T-cell (primary cell): ENCODE results near the gene AKAP13. TPM values are rescaled to one million over a fixed set of nuclear protein-coding genes. Genes with fewer than 3 reads are reported as not detected.
A peak's percentile ranks its signal among the peaks of the same experiment; 100 is the strongest.

ENCODE experiments used
- ATAC-seq, 4 experiments: fragments of 200-7000 bp in 3 of 4; fragments of 150-1000 bp in 1 of 4; cut with Tn5 transposase; replicated peaks in 1 of 4; 1 replicate in 3 of 4; 2 replicates in 1 of 4; pipeline ENCODE4 v1.10.0; 2021; ENCODE audit warnings: moderate library complexity in 3 of 4, mild to moderate bottlenecking in 2 of 4, moderate number of reproducible peaks in 1 of 4
- CTCF ChIA-PET, 2 donors: fragments of 300-600 bp; sonication (Branson Sonifier 250); formaldehyde crosslinking; loops; one replicate each; lab custom pipeline; 2022; ENCODE audit warnings: antibody characterized with exemption in 2 of 2; lab: Charles Lee
- POLR2A ChIA-PET, 2 donors: fragments of 300-600 bp; sonication (Branson Sonifier 250); formaldehyde crosslinking; loops; one replicate each; lab custom pipeline; 2022; ENCODE audit warnings: antibody characterized with exemption in 2 of 2; lab: Charles Lee
- DNase-seq, 35 experiments: peaks; one replicate each; pipeline versions ENCODE4 v3.0.0 to v3.0.0-alpha.2; 2013 to 2023
- H3K27ac ChIP-seq: one replicate; pipeline ENCODE4 v1.5.1; 2013; ENCODE audit warnings: low read length
- H3K27me3 ChIP-seq, 2 experiments: replicated peaks in 1 of 2; 1 replicate in 1 of 2; 2 replicates in 1 of 2; pipeline versions ENCODE4 v1.6.1 to v1.7.0; 2013; ENCODE audit warnings: low read length in 1 of 2, mixed read lengths in 1 of 2; ENCODE audit not compliant: control insufficient read depth in 2 of 2, insufficient read depth in 2 of 2; ENCODE audit errors: extremely low read depth in 1 of 2
- H3K36me3 ChIP-seq, 2 donors: 1 replicate in 1 of 2; 2 replicates in 1 of 2; pipeline versions ENCODE4 v1.6.1 to v1.7.0; 2013; ENCODE audit warnings: low read length in 1 of 2; ENCODE audit not compliant: control insufficient read depth in 2 of 2, insufficient read depth in 1 of 2; ENCODE audit errors: extremely low read depth in 1 of 2
- H3K4me1 ChIP-seq, 2 experiments: 1 replicate in 1 of 2; 2 replicates in 1 of 2; pipeline versions ENCODE4 v1.6.1 to v1.7.0; 2013; ENCODE audit warnings: low read length in 2 of 2, mixed read lengths in 1 of 2; ENCODE audit not compliant: insufficient read depth in 2 of 2, control insufficient read depth in 1 of 2; ENCODE audit errors: extremely low read depth in 1 of 2
- H3K4me3 ChIP-seq, 2 donors: 1 replicate in 1 of 2; 2 replicates in 1 of 2; pipeline versions ENCODE4 v1.5.1 to v1.7.0; 2013; ENCODE audit warnings: mild to moderate bottlenecking in 2 of 2, low read length in 1 of 2, moderate library complexity in 1 of 2; ENCODE audit not compliant: control insufficient read depth in 1 of 2; ENCODE audit errors: extremely low read depth in 1 of 2
- H3K9me3 ChIP-seq: 2 replicates; pipeline ENCODE4 v1.7.0; 2013
- H3K27ac Mint-ChIP-seq, 2 donors: one replicate each; pipeline ENCODE4 v1.8.0; 2020 to 2021; ENCODE audit warnings: mild to moderate bottlenecking in 2 of 2, mixed read lengths in 2 of 2
- H3K27me3 Mint-ChIP-seq, 2 donors: one replicate each; pipeline ENCODE4 v1.8.0; 2021 to 2022; ENCODE audit warnings: mixed read lengths in 2 of 2
- H3K36me3 Mint-ChIP-seq: one replicate; pipeline ENCODE4 v1.8.0; 2021; ENCODE audit warnings: mixed read lengths
- H3K4me1 Mint-ChIP-seq, 3 donors: one replicate each; pipeline ENCODE4 v1.8.0; 2020 to 2022; ENCODE audit warnings: mixed read lengths in 3 of 3, mild to moderate bottlenecking in 1 of 3
- H3K4me3 Mint-ChIP-seq, 3 donors: one replicate each; pipeline ENCODE4 v1.8.0; 2020 to 2022; ENCODE audit warnings: mild to moderate bottlenecking in 3 of 3, mixed read lengths in 3 of 3, moderate library complexity in 3 of 3
- H3K9me3 Mint-ChIP-seq, 3 donors: one replicate each; pipeline ENCODE4 v1.8.0; 2020 to 2022; ENCODE audit warnings: mixed read lengths in 3 of 3
- WGBS: methylation state at CpG from one replicate; pipeline ENCODE4 v1.1.5; 2013; ENCODE audit warnings: missing lambda C conversion rate; ENCODE audit not compliant: insufficient coverage; 5-methylcytosine and 5-hydroxymethylcytosine counted together
- total RNA-seq, 35 experiments: library from RNA in 6 of 35; stranded (reverse) in 6 of 35; fragments of 120-200 nt in 1 of 35; gene quantifications; one replicate each; pipeline versions ENCODE4 v1.2.1 to v1.2.4 and lab custom pipeline; 2013 to 2026

The AKAP13 gene
- total RNA-seq, 5 donors from 2014 or later (not counting 1 experiment from before 2014, with no cell fraction given), result 232 to 391 (median 281) TPM

GRCh38 chr15:85597155-85597815, 216.9 kb downstream of the AKAP13 start:
- Histone ChIP-seq H3K27ac (peak overlapping the region; percentile 26), H3K36me3 (peaks cover 8 to 14% of the 10 kb centered on the region in 2 donors), H3K27me3 (no peaks in the 10 kb centered on the region), H3K4me3 (no peak overlapping the region), H3K9me3 (no peaks in the 10 kb centered on the region), H3K4me1 (peaks cover 10 to 13% of the 10 kb centered on the region in 2 experiments)
- Mint-ChIP-seq H3K9me3 (no peaks in the 10 kb centered on the region), H3K4me1 (peaks cover 47 to 56% (median 55%) of the 10 kb centered on the region in 3 donors), H3K27me3 (no peaks in the 10 kb centered on the region), H3K36me3 (peaks cover 29% of the 10 kb centered on the region), H3K27ac (peak overlapping the region; percentile 81 to 92), H3K4me3 (peak overlapping the region in 2 of 3 donors; percentile 21 to 50)
- WGBS, result no CpG with 5 or more reads among the region's 2 CpGs
- POLR2A ChIA-PET, result interaction anchor here in 1 of 2 donors (0.8 to 1.2 kb wide), 3 partner anchors 8 to 93 kb away, joined by 3 to 5 read pairs (median 4); no protein-coding TSS in a partner anchor
- DNase-seq, result peak in 6 of 35 experiments; percentile 16 to 59 (median 20)
- peak; percentile 89 to 98 (median 92) for ATAC-seq
- CTCF ChIA-PET, result interaction anchor here in 1 of 2 donors (0.8 to 1.2 kb wide), 2 partner anchors 15 to 22 kb away, joined by 3 read pairs; no protein-coding TSS in a partner anchor

DNA sequence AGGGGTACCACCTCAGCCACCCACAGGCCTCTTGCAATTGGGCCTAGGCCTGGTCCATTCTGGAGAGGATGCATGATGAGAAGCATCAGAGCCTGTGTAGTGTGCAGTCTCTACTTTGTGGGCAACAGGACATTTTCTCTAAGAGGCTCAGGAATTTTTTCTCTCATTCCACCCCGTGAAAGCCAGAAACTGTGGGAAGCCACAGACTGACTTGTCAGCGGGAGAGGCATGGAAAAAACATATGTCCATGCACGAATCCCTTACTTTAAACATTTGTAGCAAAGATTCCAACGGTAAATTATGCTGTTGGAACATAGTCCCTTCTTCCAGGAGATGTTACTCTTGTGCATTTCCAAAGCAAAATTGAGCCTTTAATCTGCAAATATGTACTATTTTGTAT, 217.8 kb downstream of the AKAP13 start:
- Histone ChIP-seq H3K4me3 (no peak overlapping the region), H3K9me3 (no peaks in the 10 kb centered on the region), H3K27me3 (no peaks in the 10 kb centered on the region), H3K36me3 (peaks cover 8 to 15% of the 10 kb centered on the region in 2 donors), H3K4me1 (peaks cover 10 to 13% of the 10 kb centered on the region in 2 experiments), H3K27ac (no peak overlapping the region)
- peaks cover 31% of the 10 kb centered on the region for H3K36me3 Mint-ChIP-seq
- ChIA-PET CTCF (interaction anchor here in 1 of 2 donors (0.6 kb wide), 1 partner anchor 670 kb away, joined by 3 read pairs; no protein-coding TSS in a partner anchor), POLR2A (no interaction called here)
- peak overlapping the region in 1 of 2 donors; percentile 92 for H3K27ac Mint-ChIP-seq
- ATAC-seq, result no peak
- H3K9me3 Mint-ChIP-seq, result no peaks in the 10 kb centered on the region
- WGBS, result 80% methylated on average over 4 of the region's 4 CpGs
- H3K4me1 Mint-ChIP-seq, result peaks cover 47 to 54% (median 53%) of the 10 kb centered on the region in 3 donors
- no peaks in the 10 kb centered on the region for H3K27me3 Mint-ChIP-seq
- no peak for DNase-seq
- H3K4me3 Mint-ChIP-seq, result peak overlapping the region in 1 of 3 donors; percentile 50

DNA sequence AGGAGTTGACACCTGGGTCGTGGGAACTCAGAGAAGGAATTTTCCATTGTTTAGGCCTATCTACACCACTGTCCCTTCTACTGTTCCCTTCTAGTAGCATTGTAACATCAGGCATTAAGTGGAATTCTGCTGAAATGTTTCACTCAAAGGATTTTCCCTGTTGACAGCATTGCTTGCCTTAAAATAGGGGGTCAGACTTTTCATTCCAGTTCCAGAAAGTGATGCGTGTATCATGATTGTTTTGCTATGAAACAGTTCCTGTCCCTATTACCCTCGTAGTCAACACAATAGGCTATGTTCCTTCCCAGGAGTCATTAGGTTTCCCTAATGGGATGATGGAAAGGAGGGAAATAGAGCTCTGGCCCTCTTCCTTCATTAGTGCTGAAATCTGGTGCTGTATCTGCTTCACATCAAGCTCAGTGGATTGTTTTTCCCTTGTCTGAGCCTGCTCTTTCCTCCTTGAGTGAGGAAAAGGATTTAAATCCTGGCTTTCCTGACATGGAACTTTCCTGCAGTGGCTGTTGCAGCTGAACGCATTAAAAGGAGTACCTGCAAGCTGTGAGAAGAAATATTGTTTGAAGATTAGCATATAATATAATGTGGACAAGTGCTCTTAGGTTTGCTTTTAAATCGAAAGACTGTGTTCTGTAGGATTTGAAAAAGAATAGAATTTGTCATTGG, 218.5 kb downstream of the AKAP13 start:
- peaks cover 38% of the 10 kb centered on the region for H3K36me3 Mint-ChIP-seq
- Histone ChIP-seq H3K27me3 (no peaks in the 10 kb centered on the region), H3K4me3 (no peak overlapping the region), H3K27ac (no peak overlapping the region), H3K36me3 (peaks cover 8 to 20% of the 10 kb centered on the region in 2 donors), H3K9me3 (no peaks in the 10 kb centered on the region), H3K4me1 (peaks cover 10 to 13% of the 10 kb centered on the region in 2 experiments)
- ChIA-PET CTCF (interaction anchor here in 1 of 2 donors (0.6 kb wide), 1 partner anchor 671 kb away, joined by 3 read pairs; no protein-coding TSS in a partner anchor), POLR2A (no interaction called here)
- H3K9me3 Mint-ChIP-seq, result no peaks in the 10 kb centered on the region
- 100% methylated on average over 2 of the region's 5 CpGs for WGBS
- DNase-seq, result no peak
- no peaks in the 10 kb centered on the region for H3K27me3 Mint-ChIP-seq
- H3K4me3 Mint-ChIP-seq, result no peak overlapping the region
- no peak for ATAC-seq
- H3K27ac Mint-ChIP-seq, result no peak overlapping the region
- H3K4me1 Mint-ChIP-seq, result peaks cover 51 to 56% (median 55%) of the 10 kb centered on the region in 3 donors

GRCh38 chr15:85600001-85600400, 219.6 kb downstream of the AKAP13 start:
- POLR2A ChIA-PET, result interaction anchor here (0.5 to 1.2 kb wide), 8 partner anchors 14 to 988 kb away, joined by 3 to 6 read pairs (median 4); no protein-coding TSS in a partner anchor
- Mint-ChIP-seq H3K9me3 (no peaks in the 10 kb centered on the region), H3K36me3 (peaks cover 44% of the 10 kb centered on the region), H3K27ac (no peak overlapping the region), H3K27me3 (no peaks in the 10 kb centered on the region), H3K4me3 (no peak overlapping the region), H3K4me1 (peaks cover 52 to 55% (median 53%) of the 10 kb centered on the region in 3 donors)
- CTCF ChIA-PET, result interaction anchor here in 1 of 2 donors (2.1 kb wide), 1 partner anchor 9 kb away, joined by 6 read pairs; no protein-coding TSS in a partner anchor
- Histone ChIP-seq H3K4me1 (peaks cover 10 to 13% of the 10 kb centered on the region in 2 experiments), H3K36me3 (peaks cover 8 to 20% of the 10 kb centered on the region in 2 donors), H3K9me3 (no peaks in the 10 kb centered on the region), H3K27me3 (no peaks in the 10 kb centered on the region), H3K27ac (no peak overlapping the region), H3K4me3 (no peak overlapping the region)
- WGBS, result no CpG with 5 or more reads among the region's 2 CpGs
- no peak for ATAC-seq
- no peak for DNase-seq

DNA sequence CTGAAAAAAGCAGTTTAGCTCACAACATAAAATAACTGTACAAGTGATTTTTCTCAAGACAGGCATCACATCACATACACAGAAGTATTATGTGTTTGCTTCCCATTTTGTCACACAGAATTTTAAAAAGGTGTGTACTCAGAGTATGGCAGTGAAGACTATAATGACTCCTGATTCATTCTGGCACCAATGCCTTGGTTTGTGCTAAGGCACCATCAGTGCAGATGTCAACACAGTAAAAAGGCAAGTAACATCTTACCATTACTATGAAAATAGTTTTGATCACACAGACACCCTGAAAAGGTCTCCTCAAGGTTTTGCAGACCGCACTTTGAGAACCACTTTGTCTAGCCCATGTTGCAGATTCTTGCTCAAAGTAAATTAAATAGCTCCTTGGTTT, 222.8 kb downstream of the AKAP13 start:
- Mint-ChIP-seq H3K36me3 (peaks cover 49% of the 10 kb centered on the region), H3K27ac (no peak overlapping the region), H3K4me3 (no peak overlapping the region), H3K27me3 (no peaks in the 10 kb centered on the region), H3K9me3 (no peaks in the 10 kb centered on the region), H3K4me1 (peaks cover 22 to 28% (median 26%) of the 10 kb centered on the region in 3 donors)
- Histone ChIP-seq H3K36me3 (peaks cover 2 to 22% of the 10 kb centered on the region in 2 donors), H3K27me3 (no peaks in the 10 kb centered on the region), H3K27ac (no peak overlapping the region), H3K4me1 (peaks cover 0 to 1% of the 10 kb centered on the region in 2 experiments), H3K9me3 (no peaks in the 10 kb centered on the region), H3K4me3 (no peak overlapping the region)
- DNase-seq, result no peak
- ChIA-PET POLR2A (interaction anchor here (0.6 kb wide), 2 partner anchors 15 to 21 kb away, joined by 3 to 4 read pairs; no protein-coding TSS in a partner anchor), CTCF (interaction anchor here in 1 of 2 donors (1.0 kb wide), 1 partner anchor 21 kb away, joined by 3 read pairs; no protein-coding TSS in a partner anchor)
- no peak for ATAC-seq
- WGBS, result no CpG with 5 or more reads among the region's 1 CpG

DNA sequence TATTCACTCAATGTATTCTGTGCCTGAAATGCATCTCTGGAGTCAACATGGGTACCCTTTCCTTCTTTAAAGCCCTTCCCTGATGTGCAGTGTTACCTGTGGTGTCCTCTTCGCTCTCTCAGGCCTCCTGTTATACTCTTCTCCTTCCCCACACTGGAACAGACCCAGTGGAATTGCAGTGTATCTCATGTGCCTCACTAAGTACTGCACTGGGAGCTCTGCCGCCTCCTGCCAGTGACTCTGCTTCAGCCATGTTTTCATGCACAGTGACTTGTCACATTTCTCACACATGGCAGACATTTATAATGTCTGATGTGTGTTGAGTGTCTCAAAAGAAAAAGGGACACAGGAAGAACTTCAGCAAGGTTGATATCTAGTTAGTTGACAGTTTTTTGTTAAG, 223.3 kb downstream of the AKAP13 start:
- H3K27ac Mint-ChIP-seq, result no peak overlapping the region
- no peaks in the 10 kb centered on the region for H3K9me3 ChIP-seq
- DNase-seq (no peak), ATAC-seq (no peak)
- no peaks in the 10 kb centered on the region for H3K4me1 ChIP-seq
- H3K4me1 Mint-ChIP-seq, result peaks cover 21 to 23% (median 22%) of the 10 kb centered on the region in 3 donors
- no peaks in the 10 kb centered on the region for H3K27me3 Mint-ChIP-seq
- no peak overlapping the region for H3K4me3 ChIP-seq
- peaks cover 49% of the 10 kb centered on the region for H3K36me3 Mint-ChIP-seq
- CTCF ChIA-PET, result interaction anchor here in 1 of 2 donors (0.9 to 1.0 kb wide), 2 partner anchors 21 to 22 kb away, joined by 3 read pairs; no protein-coding TSS in a partner anchor
- no peak overlapping the region for H3K27ac ChIP-seq
- H3K36me3 ChIP-seq, result peaks cover 0 to 21% of the 10 kb centered on the region in 2 donors
- H3K9me3 Mint-ChIP-seq, result no peaks in the 10 kb centered on the region
- WGBS, result 100% methylated on average over 1 of the region's 2 CpGs
- POLR2A ChIA-PET, result no interaction called here
- no peaks in the 10 kb centered on the region for H3K27me3 ChIP-seq
- H3K4me3 Mint-ChIP-seq, result no peak overlapping the region
